PC-3 (cell line): ENCODE data around the gene DDX19B. TPM values are rescaled to one million over a fixed set of nuclear protein-coding genes. Genes with fewer than 3 reads are reported as not detected.

Experiments used
- ATAC-seq: fragments of 200-7000 bp; cut with Tn5 transposase; 2 replicates; pipeline ENCODE4 v1.9.1; 2020; ENCODE audit warnings: mild to moderate bottlenecking, moderate library complexity
- BruUV-seq: library from RNA; stranded (reverse); fragments of 400-500 nt; replicated peaks from 2 replicates; lab custom pipeline; 2021; lab: Mats Ljungman, UMichigan
- CTCF ChIA-PET: fragments of 300-600 bp; sonication (Branson Sonifier 250); formaldehyde crosslinking; loops from one replicate; lab custom pipeline; 2022; ENCODE audit warnings: antibody characterized with exemption; lab: Charles Lee
- POLR2A ChIA-PET: fragments of 300-600 bp; sonication (Branson Sonifier 250); formaldehyde crosslinking; loops from one replicate; lab custom pipeline; 2022; ENCODE audit warnings: antibody characterized with exemption; ENCODE audit not compliant: unreplicated experiment; lab: Charles Lee
- DNase-seq: peaks from one replicate; pipeline ENCODE4 v3.0.0-alpha.2; 2015
- H2AFZ ChIP-seq: fragments of 300-600 bp; sonication (generic); 2 replicates; pipeline ENCODE4 v1.6.0; 2016; ENCODE audit warnings: antibody characterized with exemption, low read length
- H3F3A ChIP-seq: fragments of 300-600 bp; sonication (generic); one replicate; pipeline ENCODE4 v1.6.0; 2017; ENCODE audit warnings: antibody characterized with exemption, low read length, control low read depth, mild to moderate bottlenecking; ENCODE audit not compliant: unreplicated experiment
- H3K27ac ChIP-seq: fragments of 300-600 bp; sonication (generic); 2 replicates; pipeline ENCODE4 v1.5.1; 2016; ENCODE audit warnings: mild to moderate bottlenecking, low read length
- H3K27me3 ChIP-seq: fragments of 300-600 bp; sonication (generic); 2 replicates; pipeline ENCODE4 v1.6.1; 2016; ENCODE audit warnings: low read length, mixed read lengths
- H3K36me3 ChIP-seq: fragments of 300-600 bp; sonication (generic); 2 replicates; pipeline ENCODE4 v1.6.1; 2016; ENCODE audit warnings: low read depth, mixed run types, low read length, mixed read lengths
- H3K4me1 ChIP-seq: fragments of 300-600 bp; sonication (generic); 2 replicates; pipeline ENCODE4 v1.5.1; 2016; ENCODE audit warnings: low read length; ENCODE audit not compliant: insufficient read depth
- H3K4me2 ChIP-seq: fragments of 300-600 bp; sonication (generic); 2 replicates; pipeline ENCODE4 v1.6.0; 2016; ENCODE audit warnings: low read length
- H3K4me3 ChIP-seq: fragments of 300-600 bp; sonication (generic); 2 replicates; pipeline ENCODE4 v1.5.1; 2016; ENCODE audit warnings: mild to moderate bottlenecking, low read length, mixed read lengths
- H3K79me2 ChIP-seq: fragments of 300-600 bp; sonication (generic); 2 replicates; pipeline ENCODE4 v1.6.1; 2017; ENCODE audit warnings: low read length, mixed read lengths
- H3K9ac ChIP-seq: fragments of 300-600 bp; sonication (generic); 2 replicates; pipeline ENCODE4 v1.6.0; 2016; ENCODE audit warnings: mild to moderate bottlenecking, low read length
- H3K9me2 ChIP-seq: fragments of 300-600 bp; sonication (generic); replicated peaks from 2 replicates; pipeline ENCODE4 v1.6.1; 2016; ENCODE audit warnings: mixed run types, low read length, mixed read lengths
- H3K9me3 ChIP-seq: fragments of 300-600 bp; sonication (generic); 2 replicates; pipeline ENCODE4 v1.6.1; 2016; ENCODE audit warnings: low read length, mixed read lengths
- H4K20me1 ChIP-seq: fragments of 300-600 bp; sonication (generic); 2 replicates; pipeline ENCODE4 v1.6.1; 2016; ENCODE audit warnings: low read length, mixed read lengths
- CTCF ChIP-seq: fragments of 300-600 bp; sonication (generic); conservative IDR thresholded peaks from 2 replicates; pipeline ENCODE4 v1.5.1; 2017; ENCODE audit warnings: antibody characterized with exemption, low read depth, mild to moderate bottlenecking, low read length
- EZH2 ChIP-seq: fragments of 300-600 bp; sonication (generic); IDR thresholded peaks from one replicate; pipeline ENCODE4 v1.6.1; 2017; ENCODE audit warnings: antibody characterized with exemption, mild to moderate bottlenecking, low read length; ENCODE audit not compliant: unreplicated experiment
- EZH2phosphoT487 ChIP-seq: fragments of 300-600 bp; sonication (generic); IDR thresholded peaks from 2 replicates; pipeline ENCODE4 v1.6.1; 2018; ENCODE audit warnings: mild to moderate bottlenecking, antibody characterized with exemption, low read length, borderline replicate concordance
- intact Hi-C: fragments of 100-400 bp; cut with micrococcal nuclease; formaldehyde crosslinking; loops from 2 replicates; pipeline ENCODE4 v1.9.0; 2023
- total RNA-seq: library from RNA; depleted of rRNA; stranded (reverse); fragments of >200 nt; gene quantifications from 2 replicates; pipeline ENCODE4 v1.2.3, GENCODE V29; 2014

Gene DDX19B
- total RNA-seq, 1 experiment from 2014 or later = 21.5 TPM

- Histone ChIP-seq H3K27ac (no peak overlapping the region), H3F3A (no peaks in the 10 kb centered on the region), H3K4me1 (no peaks in the 10 kb centered on the region), H3K4me3 (no peak overlapping the region), H3K4me2 (no peak overlapping the region), H4K20me1 (no peaks in the 10 kb centered on the region), H2AFZ (no peak overlapping the region), H3K9ac (no peak overlapping the region), H3K9me2 (no peaks in the 10 kb centered on the region), H3K36me3 (no peaks in the 10 kb centered on the region; the same call in 1 of the 2 replicates), H3K9me3 (no peaks in the 10 kb centered on the region), H3K79me2 (no peaks in the 10 kb centered on the region), H3K27me3 (no peaks in the 10 kb centered on the region)
- ATAC-seq = no peak
- no TSS peak for BruUV-seq
- intact Hi-C loops = no loop called here
- DNase-seq = no peak
- CTCF ChIA-PET = no interaction called here
- POLR2A ChIA-PET = no interaction called here
- TF ChIP-seq EZH2 (no peak), EZH2phosphoT487 (no peak), CTCF (no peak)
Measured at GRCh38 chr16:70372921-70373728, 74.1 kb downstream of the DDX19B start.

- ChIA-PET CTCF (no interaction called here), POLR2A (no interaction called here)
- no peak overlapping the region for H3K4me2 ChIP-seq
- H3K27ac ChIP-seq = no peak overlapping the region
- H3K9ac ChIP-seq = no peak overlapping the region
- TF ChIP-seq CTCF (no peak), EZH2 (no peak), EZH2phosphoT487 (no peak)
- no TSS peak for BruUV-seq
- H3K4me3 ChIP-seq = no peak overlapping the region
- no peaks in the 10 kb centered on the region for H4K20me1 ChIP-seq
- H3K4me1 ChIP-seq = no peaks in the 10 kb centered on the region
- intact Hi-C loops = no loop called here
- DNase-seq (no peak), ATAC-seq (no peak)
- no peaks in the 10 kb centered on the region for H3F3A ChIP-seq
- H3K9me3 ChIP-seq = no peaks in the 10 kb centered on the region
- H3K36me3 ChIP-seq = peaks cover 3% of the 10 kb centered on the region; the same call in 1 of the 2 replicates
- H3K9me2 ChIP-seq = no peaks in the 10 kb centered on the region
- no peaks in the 10 kb centered on the region for H3K27me3 ChIP-seq
- no peak overlapping the region for H2AFZ ChIP-seq
- peaks cover 3% of the 10 kb centered on the region for H3K79me2 ChIP-seq
Measured at GRCh38 chr16:70374213-70374612, 75.2 kb downstream of the DDX19B start.
